ENCODE measurements around the gene PSMG4.

DNA sequence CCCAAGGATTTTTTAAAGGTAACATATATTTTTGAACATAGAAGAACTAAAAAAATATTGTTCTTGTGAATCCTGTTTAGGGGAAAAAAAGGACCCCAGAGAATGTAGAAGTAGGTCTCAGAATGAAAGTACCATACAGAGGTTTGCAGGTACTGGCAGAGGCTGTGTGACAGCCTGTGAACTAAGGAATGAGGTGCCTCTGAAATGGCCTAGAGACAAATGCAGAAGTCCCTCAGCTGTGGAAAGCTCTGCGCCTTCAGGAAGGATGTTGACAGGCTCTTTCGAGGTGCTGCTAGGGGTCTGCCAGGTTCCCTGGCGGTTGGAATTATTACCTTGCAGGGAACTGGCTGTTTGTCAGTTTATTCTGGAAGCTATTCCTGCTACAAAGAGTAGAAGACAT, 22.7 kb upstream of the PSMG4 start:
- TF ChIP-seq, protein P1, sequence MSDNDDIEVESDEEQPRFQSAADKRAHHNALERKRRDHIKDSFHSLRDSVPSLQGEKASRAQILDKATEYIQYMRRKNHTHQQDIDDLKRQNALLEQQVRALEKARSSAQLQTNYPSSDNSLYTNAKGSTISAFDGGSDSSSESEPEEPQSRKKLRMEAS (IDR thresholded peaks at IDR 0.05; ENCODE audit: low read depth, low read length), result no peak
- TF ChIP-seq, protein P2, sequence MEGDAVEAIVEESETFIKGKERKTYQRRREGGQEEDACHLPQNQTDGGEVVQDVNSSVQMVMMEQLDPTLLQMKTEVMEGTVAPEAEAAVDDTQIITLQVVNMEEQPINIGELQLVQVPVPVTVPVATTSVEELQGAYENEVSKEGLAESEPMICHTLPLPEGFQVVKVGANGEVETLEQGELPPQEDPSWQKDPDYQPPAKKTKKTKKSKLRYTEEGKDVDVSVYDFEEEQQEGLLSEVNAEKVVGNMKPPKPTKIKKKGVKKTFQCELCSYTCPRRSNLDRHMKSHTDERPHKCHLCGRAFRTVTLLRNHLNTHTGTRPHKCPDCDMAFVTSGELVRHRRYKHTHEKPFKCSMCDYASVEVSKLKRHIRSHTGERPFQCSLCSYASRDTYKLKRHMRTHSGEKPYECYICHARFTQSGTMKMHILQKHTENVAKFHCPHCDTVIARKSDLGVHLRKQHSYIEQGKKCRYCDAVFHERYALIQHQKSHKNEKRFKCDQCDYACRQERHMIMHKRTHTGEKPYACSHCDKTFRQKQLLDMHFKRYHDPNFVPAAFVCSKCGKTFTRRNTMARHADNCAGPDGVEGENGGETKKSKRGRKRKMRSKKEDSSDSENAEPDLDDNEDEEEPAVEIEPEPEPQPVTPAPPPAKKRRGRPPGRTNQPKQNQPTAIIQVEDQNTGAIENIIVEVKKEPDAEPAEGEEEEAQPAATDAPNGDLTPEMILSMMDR (IDR thresholded peaks at IDR 0.05 in 2 of 3, conservative IDR thresholded peaks at IDR 0.05 in 1 of 3; ENCODE audit: control insufficient read depth in 2 of 3, extremely low read depth in 1 of 3, insufficient read depth in 1 of 3, low read depth in 3 of 3, low read length in 3 of 3), result no peak
- no peak for TF ChIP-seq USF1 (IDR thresholded peaks at IDR 0.05; ENCODE audit: borderline replicate concordance, extremely low read length, insufficient read depth, low read depth, low read length)
- TF ChIP-seq SRF (IDR thresholded peaks at IDR 0.05; ENCODE audit: low read depth in 2 of 2, low read length in 2 of 2), result no peak
- TF ChIP-seq FOXM1 (IDR thresholded peaks at IDR 0.05; ENCODE audit: low read depth, low read length), result no peak
- TF ChIP-seq NR2C2 (IDR thresholded peaks at IDR 0.05; ENCODE audit: borderline replicate concordance, control insufficient read depth, insufficient read length, low read depth), result no peak
- TF ChIP-seq RAD51 (IDR thresholded peaks at IDR 0.05), result no peak
- TF ChIP-seq TAF1 (IDR thresholded peaks at IDR 0.05; ENCODE audit: borderline replicate concordance, low read depth, low read length), result no peak

All from GM12878 (cell line).